Measurements from ENCODE around the gene SNTA1. TPM values are rescaled to one million over a fixed set of nuclear protein-coding genes. Genes with fewer than 3 reads are reported as not detected.

The SNTA1 gene
- total RNA-seq, 4 donors from 2014 or later, result 44.1 to 120 (median 95.6) TPM

- H3K36me3 ChIP-seq, result no peaks in the 10 kb centered on the region
- 30 to 38% methylated on average over 14 of the region's 14 CpGs for WGBS, 2 donors
Observed at GRCh38 chr20:33475381-33476152, 32.0 kb upstream of the SNTA1 start.

GRCh38 chr20:33474963-33475362 is 31.4 kb upstream of the SNTA1 start:
- WGBS, 2 donors, result 85% methylated on average over 11 of the region's 11 CpGs
- Histone ChIP-seq H3K36me3 (no peaks in the 10 kb centered on the region), H3K4me3 (no peak overlapping the region), H3K27ac (no peak overlapping the region), H3K9me3 (no peaks in the 10 kb centered on the region), H3K27me3 (no peaks in the 10 kb centered on the region), H3K4me1 (peaks cover 0 to 8% (median 0%) of the 10 kb centered on the region in 4 donors)
- DNase-seq (ENCODE audit: low spot score in 2 of 2), result no peak
- no peak for TF ChIP-seq EP300 (IDR thresholded peaks at IDR 0.05)
- TF ChIP-seq POLR2A (IDR thresholded peaks at IDR 0.05), result no peak
- TF ChIP-seq, protein P1, sequence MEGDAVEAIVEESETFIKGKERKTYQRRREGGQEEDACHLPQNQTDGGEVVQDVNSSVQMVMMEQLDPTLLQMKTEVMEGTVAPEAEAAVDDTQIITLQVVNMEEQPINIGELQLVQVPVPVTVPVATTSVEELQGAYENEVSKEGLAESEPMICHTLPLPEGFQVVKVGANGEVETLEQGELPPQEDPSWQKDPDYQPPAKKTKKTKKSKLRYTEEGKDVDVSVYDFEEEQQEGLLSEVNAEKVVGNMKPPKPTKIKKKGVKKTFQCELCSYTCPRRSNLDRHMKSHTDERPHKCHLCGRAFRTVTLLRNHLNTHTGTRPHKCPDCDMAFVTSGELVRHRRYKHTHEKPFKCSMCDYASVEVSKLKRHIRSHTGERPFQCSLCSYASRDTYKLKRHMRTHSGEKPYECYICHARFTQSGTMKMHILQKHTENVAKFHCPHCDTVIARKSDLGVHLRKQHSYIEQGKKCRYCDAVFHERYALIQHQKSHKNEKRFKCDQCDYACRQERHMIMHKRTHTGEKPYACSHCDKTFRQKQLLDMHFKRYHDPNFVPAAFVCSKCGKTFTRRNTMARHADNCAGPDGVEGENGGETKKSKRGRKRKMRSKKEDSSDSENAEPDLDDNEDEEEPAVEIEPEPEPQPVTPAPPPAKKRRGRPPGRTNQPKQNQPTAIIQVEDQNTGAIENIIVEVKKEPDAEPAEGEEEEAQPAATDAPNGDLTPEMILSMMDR (IDR thresholded peaks at IDR 0.05), result no peak

More at GRCh38 chr20:33475381-33476152, 32.0 kb upstream of the SNTA1 start:
- no peaks in the 10 kb centered on the region for H3K27me3 ChIP-seq
- peaks cover 0 to 8% (median 0%) of the 10 kb centered on the region in 4 donors for H3K4me1 ChIP-seq
- TF ChIP-seq EP300 (IDR thresholded peaks at IDR 0.05) (no peak), POLR2A (IDR thresholded peaks at IDR 0.05) (no peak)
- TF ChIP-seq, protein P1 (IDR thresholded peaks at IDR 0.05), result no peak
- no peaks in the 10 kb centered on the region for H3K9me3 ChIP-seq
- no peak overlapping the region for H3K27ac ChIP-seq
- no peak for DNase-seq (ENCODE audit: low spot score in 2 of 2)
- no peak overlapping the region for H3K4me3 ChIP-seq

GRCh38 chr20:33474097-33474873 is 30.7 kb upstream of the SNTA1 start:
- no peaks in the 10 kb centered on the region for H3K9me3 ChIP-seq
- H3K4me1 ChIP-seq, result peaks cover 0 to 8% (median 0%) of the 10 kb centered on the region in 4 donors
- 76 to 80% methylated on average over 7 of the region's 7 CpGs for WGBS, 2 donors
- no peak overlapping the region for H3K27ac ChIP-seq
- DNase-seq (ENCODE audit: low spot score in 2 of 2), result no peak
- TF ChIP-seq EP300 (IDR thresholded peaks at IDR 0.05), result no peak
- TF ChIP-seq POLR2A (IDR thresholded peaks at IDR 0.05), result no peak
- TF ChIP-seq, protein P1 (IDR thresholded peaks at IDR 0.05), result no peak
- H3K4me3 ChIP-seq, result no peak overlapping the region
- H3K36me3 ChIP-seq, result no peaks in the 10 kb centered on the region
- no peaks in the 10 kb centered on the region for H3K27me3 ChIP-seq

GRCh38 chr20:33472868-33473435 is 29.4 kb upstream of the SNTA1 start:
- H3K27ac ChIP-seq, result no peak overlapping the region
- TF ChIP-seq EP300 (IDR thresholded peaks at IDR 0.05), result no peak
- TF ChIP-seq, protein P1 (IDR thresholded peaks at IDR 0.05), result no peak
- no peak for TF ChIP-seq POLR2A (IDR thresholded peaks at IDR 0.05)
- H3K9me3 ChIP-seq, result no peaks in the 10 kb centered on the region
- no peak for DNase-seq (ENCODE audit: low spot score in 2 of 2)
- H3K36me3 ChIP-seq, result no peaks in the 10 kb centered on the region
- no peak overlapping the region for H3K4me3 ChIP-seq
- WGBS, 2 donors, result 82 to 88% methylated on average over 7 of the region's 7 CpGs
- no peaks in the 10 kb centered on the region for H3K27me3 ChIP-seq
- H3K4me1 ChIP-seq, result peaks cover 0 to 8% (median 0%) of the 10 kb centered on the region in 4 donors

Measured in tibial nerve (tissue), 4 donors.